ENCODE data around the gene CA10.

GRCh38 chr17:51598824-51599223, 559.7 kb downstream of the CA10 start:
- no peak for TF ChIP-seq POLR2A (IDR thresholded peaks at IDR 0.05)
- no peak for TF ChIP-seq CTCF (IDR thresholded peaks at IDR 0.05)

All from right lobe of liver (tissue), 4 donors.